GM12878 (cell line): ENCODE results near the gene TAF4. TPM values are rescaled to one million over a fixed set of nuclear protein-coding genes. Genes with fewer than 3 reads are reported as not detected.

Source experiments
- ATAC-seq: fragments of 200-7000 bp; cut with Tn5 transposase; 3 replicates; pipeline ENCODE4 v1.9.1; 2020; ENCODE audit warnings: mild to moderate bottlenecking, moderate library complexity
- BruUV-seq: library from RNA; stranded (reverse); fragments of 400-500 nt; replicated peaks from 2 replicates; lab custom pipeline; 2021; lab: Mats Ljungman, UMichigan
- CTCF ChIA-PET: fragments of 300-600 bp; sonication (Branson Sonifier 250); formaldehyde crosslinking; extraction: SDS; loops from one replicate; lab custom pipeline; 2021; ENCODE audit warnings: inconsistent platforms; lab: Yijun Ruan, JAX
- POLR2A ChIA-PET: fragments of 350-600 bp; formaldehyde crosslinking; extraction: SDS; loops from one replicate; lab custom pipeline; 2021; ENCODE audit warnings: inconsistent platforms; lab: Charles Lee
- RAD21 ChIA-PET: fragments of 300-600 bp; sonication (Branson Sonifier 250); formaldehyde crosslinking; loops from one replicate; lab custom pipeline; 2023; ENCODE audit warnings: antibody characterized with exemption; ENCODE audit not compliant: unreplicated experiment; lab: Charles Lee
- SMC1A ChIA-PET: fragments of 300-600 bp; sonication (Branson Sonifier 250); formaldehyde crosslinking; loops from one replicate; lab custom pipeline; 2023; ENCODE audit not compliant: unreplicated experiment, uncharacterized antibody; lab: Charles Lee
- DNase-seq: peaks from one replicate; pipeline ENCODE4 v3.0.0-alpha.2; 2011; ENCODE audit warnings: low read depth, low spot score
- FAIRE-seq: peaks from 3 replicates; lab custom pipeline; 2011; peaks lifted over from hg19 to GRCh38; lab: Jason Lieb, UNC
- H2AFZ ChIP-seq: 2 replicates; pipeline ENCODE4 v1.6.0; 2011; ENCODE audit warnings: low read depth, low read length, control low read depth; ENCODE audit not compliant: control insufficient read depth
- H3K27ac ChIP-seq: 2 replicates; pipeline ENCODE4 v1.5.1; 2011; ENCODE audit warnings: control low read depth; ENCODE audit not compliant: control insufficient read depth, insufficient read depth
- H3K27me3 ChIP-seq, 2 experiments: replicated peaks in 1 of 2; 2 replicates each; pipeline versions ENCODE4 v1.6.0 to v1.6.1; 2011; ENCODE audit warnings: low read length in 1 of 2; ENCODE audit not compliant: control insufficient read depth in 2 of 2, insufficient read depth in 2 of 2
- H3K36me3 ChIP-seq, 2 experiments: 2 replicates each; pipeline ENCODE4 v1.5.1; 2011; ENCODE audit warnings: low read length in 1 of 2; ENCODE audit not compliant: control insufficient read depth in 2 of 2, insufficient read depth in 2 of 2
- H3K4me1 ChIP-seq: 2 replicates; pipeline ENCODE4 v1.6.1; 2011; ENCODE audit warnings: mild to moderate bottlenecking, low read length, moderate library complexity, mixed read lengths; ENCODE audit not compliant: control insufficient read depth, insufficient read depth
- H3K4me2 ChIP-seq: 2 replicates; pipeline ENCODE4 v1.6.0; 2011; ENCODE audit warnings: control low read depth; ENCODE audit not compliant: control insufficient read depth, insufficient read depth
- H3K4me3 ChIP-seq: fragments of 200-600 bp; sonication (generic); 2 replicates; pipeline ENCODE4 v1.5.1; 2016
- H3K79me2 ChIP-seq: 2 replicates; pipeline ENCODE4 v1.6.0; 2011; ENCODE audit warnings: low read length; ENCODE audit not compliant: control insufficient read depth, insufficient read depth
- H3K9ac ChIP-seq: 2 replicates; pipeline ENCODE4 v1.8.0; 2011; ENCODE audit warnings: low read length, control low read depth, mixed read lengths; ENCODE audit not compliant: control insufficient read depth, insufficient read depth
- H3K9me3 ChIP-seq: replicated peaks from 3 replicates; pipeline ENCODE4 v1.5.1; 2011; ENCODE audit warnings: mild to moderate bottlenecking, low read length; ENCODE audit not compliant: control insufficient read depth, insufficient read depth
- H4K20me1 ChIP-seq: 2 replicates; pipeline ENCODE4 v1.6.0; 2011; ENCODE audit not compliant: control insufficient read depth, insufficient read depth
- CBX3 ChIP-seq: fragments of 200-600 bp; sonication (generic); IDR thresholded peaks from 2 replicates; pipeline ENCODE4 v1.6.1; 2016; ENCODE audit warnings: low read depth, borderline replicate concordance
- NR2C2 ChIP-seq: IDR thresholded peaks from 2 replicates; pipeline ENCODE4 v1.6.1; 2011; ENCODE audit warnings: borderline replicate concordance, low read depth; ENCODE audit not compliant: control insufficient read depth, insufficient read length
- REST ChIP-seq: IDR thresholded peaks from 2 replicates; pipeline ENCODE4 v1.6.1; 2012; ENCODE audit warnings: mild to moderate bottlenecking, low read depth, low read length
- RUNX3 ChIP-seq: IDR thresholded peaks from 2 replicates; pipeline ENCODE4 v1.6.1; 2012; ENCODE audit warnings: low read length, inconsistent platforms
- ZNF274 ChIP-seq: IDR thresholded peaks from one replicate; pipeline ENCODE4 v1.8.0; 2011; ENCODE audit not compliant: insufficient read length, insufficient read depth
- WGBS: methylation state at CpG from one replicate; pipeline ENCODE4 v1.1.6; 2016; ENCODE audit warnings: low lambda C conversion rate; ENCODE audit not compliant: insufficient replicate concordance, insufficient coverage; ENCODE audit errors: missing lambda C conversion rate; 5-methylcytosine and 5-hydroxymethylcytosine counted together
- in situ Hi-C: fragments of 300-500 bp; cut with MboI; formaldehyde crosslinking; loops from 9 replicates; pipeline ENCODE4 v1.14.3; 2018; ENCODE audit warnings: mixed read lengths
- intact Hi-C: fragments of 100-400 bp; cut with micrococcal nuclease; formaldehyde crosslinking; loops from one replicate; pipeline ENCODE4 v1.14.2; 2022; ENCODE audit not compliant: unreplicated experiment
- polyA plus RNA-seq, 11 experiments: library from polyadenylated mRNA; depleted of rRNA in 4 of 11; unstranded in 6 of 11; stranded (reverse) in 5 of 11; fragments of >200 nt; fragmentation: Nextera tagmentation in 4 of 11; fragmentation: Illumina TruSeq in 1 of 11; extraction: Ambion mirVana in 4 of 11; extraction: Trizol in 1 of 11; gene quantifications; 1 replicate in 1 of 11; 2 replicates in 10 of 11; pipeline versions ENCODE4 v1.2.1 to v1.2.3, GENCODE V29; 2011 to 2016; ENCODE audit warnings: inconsistent platforms in 2 of 11, missing spikeins in 2 of 11, low read depth in 1 of 11
- total RNA-seq, 4 experiments: library from RNA; depleted of rRNA in 3 of 4; stranded (reverse); fragments of >200 nt in 3 of 4; fragmentation: Illumina TruSeq in 1 of 4; extraction: Trizol in 1 of 4; gene quantifications; 2 replicates each; pipeline versions ENCODE4 v1.2.1 to v1.2.3, GENCODE V29; 2013 to 2021

Gene TAF4
- total and polyA plus RNA-seq, 10 of the 15 experiments (the other 5 are each of a cell fraction or from before 2014, with no cell fraction given) = 0.39 to 16.9 (median 3.4) TPM

GRCh38 chr20:62006482-62006881 lies 59.2 kb downstream of the TAF4 start:
- peaks cover 29 to 35% of the 10 kb centered on the region in 2 experiments for H3K36me3 ChIP-seq
- TF ChIP-seq RUNX3 = no peak
- no peak for TF ChIP-seq NR2C2
- no peak for TF ChIP-seq CBX3
- no peak for TF ChIP-seq REST
- TF ChIP-seq ZNF274 = no peak
- ATAC-seq (no peak), FAIRE-seq (no peak), DNase-seq (no peak)
- intact Hi-C loops (no loop called here), in situ Hi-C loops (loop anchor here (25.0 kb wide), 1 partner anchor 381 kb away; the partner anchor contains the start of gene RPS21)
- H3K4me3 ChIP-seq = no peak overlapping the region
- no TSS peak for BruUV-seq
- H3K27ac ChIP-seq = no peak overlapping the region
- H4K20me1 ChIP-seq = no peaks in the 10 kb centered on the region; the same call in 1 of the 2 replicates
- no peak overlapping the region for H2AFZ ChIP-seq
- POLR2A ChIA-PET = no interaction called here
- H3K79me2 ChIP-seq = no peaks in the 10 kb centered on the region
- 100% methylated on average over 7 of the region's 28 CpGs for WGBS
- RAD21 ChIA-PET = no interaction called here
- H3K27me3 ChIP-seq = no peaks in the 10 kb centered on the region
- SMC1A ChIA-PET = no interaction called here
- CTCF ChIA-PET = no interaction called here
- H3K4me2 ChIP-seq = no peak overlapping the region
- no peak overlapping the region for H3K9ac ChIP-seq
- no peaks in the 10 kb centered on the region for H3K4me1 ChIP-seq
- no peaks in the 10 kb centered on the region for H3K9me3 ChIP-seq
